Breast epithelium (tissue), 4 donors: ENCODE results near the gene MMP23B. TPM values are rescaled to one million over a fixed set of nuclear protein-coding genes. Genes with fewer than 3 reads are reported as not detected.
A peak's percentile ranks its signal among the peaks of the same experiment; 100 is the strongest.

Source experiments
- DNase-seq, 2 donors: peaks; one replicate each; pipeline ENCODE4 v3.0.0-alpha.2; 2019; ENCODE audit warnings: low spot score in 2 of 2
- H3K27ac ChIP-seq, 2 donors: fragments of 200-600 bp; sonication (generic) in 1 of 2; one replicate each; pipeline ENCODE4 v1.5.1; 2016 to 2019; ENCODE audit warnings: mild to moderate bottlenecking in 1 of 2
- H3K27me3 ChIP-seq, 2 donors: fragments of 200-600 bp; sonication (generic) in 1 of 2; one replicate each; pipeline versions ENCODE4 v1.5.1 to v1.6.0; 2017 to 2019; ENCODE audit warnings: control low read depth in 1 of 2, mild to moderate bottlenecking in 1 of 2
- H3K36me3 ChIP-seq: fragments of 200-600 bp; one replicate; pipeline ENCODE4 v1.5.1; 2019
- H3K4me1 ChIP-seq, 2 donors: fragments of 200-600 bp; sonication (generic); one replicate each; pipeline ENCODE4 v1.5.1; 2016 to 2019; ENCODE audit warnings: control low read depth in 1 of 2
- H3K4me3 ChIP-seq, 3 donors: fragments of 200-600 bp; sonication (generic); 1 replicate in 2 of 3; 2 replicates in 1 of 3; pipeline ENCODE4 v1.5.1; 2016 to 2019; ENCODE audit warnings: mild to moderate bottlenecking in 3 of 3, moderate library complexity in 2 of 3
- H3K9me3 ChIP-seq, 2 donors: fragments of 200-600 bp; sonication (generic) in 1 of 2; one replicate each; pipeline ENCODE4 v1.5.1; 2016 to 2019; ENCODE audit warnings: control low read depth in 1 of 2
- POLR2A ChIP-seq: fragments of 450-650 bp; IDR thresholded peaks from one replicate; pipeline ENCODE4 v1.6.1; 2016; ENCODE audit warnings: antibody characterized with exemption, mild to moderate bottlenecking, moderate library complexity
- POLR2AphosphoS5 ChIP-seq, 3 donors: sonication (generic); formaldehyde crosslinking; IDR thresholded peaks; one replicate each; pipeline ENCODE4 v1.6.1; 2017; ENCODE audit warnings: antibody characterized with exemption in 3 of 3
- intact Hi-C: fragments of 100-400 bp; cut with DNase I; formaldehyde crosslinking; loops from one replicate; pipeline ENCODE4 v1.15.1; 2023; ENCODE audit warnings: low total_unique reads
- total RNA-seq, 3 donors: library from RNA; depleted of rRNA; stranded (reverse); fragments of >200 nt; gene quantifications; one replicate each; pipeline ENCODE4 v1.1.0, GENCODE V29; 2016
- TF ChIP-seq, protein P1 (sequence below), 3 donors: fragments of 450-650 bp; IDR thresholded peaks; one replicate each; pipeline ENCODE4 v1.5.1; 2016 to 2017; ENCODE audit warnings: antibody characterized with exemption in 3 of 3, mild to moderate bottlenecking in 3 of 3, moderate library complexity in 3 of 3

Gene MMP23B
- total RNA-seq, 3 donors from 2014 or later: 2.7 to 15.5 (median 7.5) TPM

DNA sequence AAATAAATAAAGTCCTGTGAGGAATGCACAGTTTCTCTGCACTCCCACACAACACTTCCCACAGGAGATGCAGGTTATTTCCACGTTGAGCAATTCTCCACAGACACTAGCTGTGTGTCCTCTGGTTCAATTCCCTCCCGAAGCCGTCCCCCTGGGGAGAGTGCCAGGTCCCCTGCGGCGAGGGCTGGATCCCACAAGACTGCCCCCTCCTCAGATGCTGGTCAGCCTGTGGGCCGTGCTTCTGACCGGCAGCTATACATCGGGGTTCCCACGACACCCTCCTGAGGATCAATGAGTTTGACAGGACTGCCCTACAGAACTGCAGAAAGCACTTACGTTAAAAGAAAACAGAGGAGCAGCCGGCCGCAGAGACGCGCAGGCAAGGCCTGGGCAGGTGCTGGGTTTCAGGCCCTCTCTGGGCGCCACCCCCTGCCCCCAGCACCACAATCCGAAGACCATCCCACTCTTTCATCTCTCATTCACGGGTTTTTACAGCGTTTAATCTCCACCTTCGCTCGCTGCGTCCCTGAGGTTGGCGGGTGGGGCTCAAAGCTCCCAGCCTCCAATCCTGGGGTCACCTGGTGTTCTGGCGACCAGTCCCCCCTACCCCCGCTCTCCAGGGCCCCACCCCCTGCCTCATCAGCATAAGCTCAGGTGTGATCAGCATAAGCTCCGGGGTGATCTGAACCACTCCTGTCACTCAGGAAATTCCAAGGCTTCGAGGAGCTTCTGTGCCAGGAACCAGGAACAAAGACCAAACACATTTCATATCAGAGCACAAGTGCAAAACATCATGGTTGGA is 51.3 kb downstream of the MMP23B start:
- no peak for DNase-seq
- Histone ChIP-seq H3K27ac (peak overlapping the region; percentile 15 to 17), H3K9me3 (no peaks in the 10 kb centered on the region), H3K36me3 (no peaks in the 10 kb centered on the region), H3K4me3 (no peak overlapping the region), H3K27me3 (no peaks in the 10 kb centered on the region), H3K4me1 (peaks cover 3 to 10% of the 10 kb centered on the region in 2 donors)
- TF ChIP-seq POLR2AphosphoS5 (IDR thresholded peaks at IDR 0.05) (no peak), POLR2A (no peak)
- TF ChIP-seq, protein P1, sequence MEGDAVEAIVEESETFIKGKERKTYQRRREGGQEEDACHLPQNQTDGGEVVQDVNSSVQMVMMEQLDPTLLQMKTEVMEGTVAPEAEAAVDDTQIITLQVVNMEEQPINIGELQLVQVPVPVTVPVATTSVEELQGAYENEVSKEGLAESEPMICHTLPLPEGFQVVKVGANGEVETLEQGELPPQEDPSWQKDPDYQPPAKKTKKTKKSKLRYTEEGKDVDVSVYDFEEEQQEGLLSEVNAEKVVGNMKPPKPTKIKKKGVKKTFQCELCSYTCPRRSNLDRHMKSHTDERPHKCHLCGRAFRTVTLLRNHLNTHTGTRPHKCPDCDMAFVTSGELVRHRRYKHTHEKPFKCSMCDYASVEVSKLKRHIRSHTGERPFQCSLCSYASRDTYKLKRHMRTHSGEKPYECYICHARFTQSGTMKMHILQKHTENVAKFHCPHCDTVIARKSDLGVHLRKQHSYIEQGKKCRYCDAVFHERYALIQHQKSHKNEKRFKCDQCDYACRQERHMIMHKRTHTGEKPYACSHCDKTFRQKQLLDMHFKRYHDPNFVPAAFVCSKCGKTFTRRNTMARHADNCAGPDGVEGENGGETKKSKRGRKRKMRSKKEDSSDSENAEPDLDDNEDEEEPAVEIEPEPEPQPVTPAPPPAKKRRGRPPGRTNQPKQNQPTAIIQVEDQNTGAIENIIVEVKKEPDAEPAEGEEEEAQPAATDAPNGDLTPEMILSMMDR (IDR thresholded peaks at IDR 0.05): no peak
- intact Hi-C loops: no loop called here

Other genes starting within 250 kb of the MMP23B start
- gene CCNL2, start 232.8 kb upstream of the MMP23B start, total RNA-seq: 100 to 1,000 TPM; 170 to 325 (median 285) TPM
- gene MRPL20, start 224.9 kb upstream of the MMP23B start, total RNA-seq: 100 to 1,000 TPM; 127 to 149 (median 147) TPM
- 10 to 100 TPM; 10.2 to 16.0 (median 12.2) TPM for gene ANKRD65, start 210.9 kb upstream of the MMP23B start, total RNA-seq
- gene VWA1, start 196.5 kb upstream of the MMP23B start, total RNA-seq: 10 to 100 TPM; 13.0 to 44.8 (median 35.7) TPM
- gene ATAD3C, start 182.5 kb upstream of the MMP23B start, total RNA-seq: 1 to 10 TPM; 1.9 to 8.5 (median 4.3) TPM
- 10 to 100 TPM in 2 of 3 donors, 1 to 10 TPM in 1; 9.9 to 22.9 (median 22.4) TPM for gene ATAD3B, start 160.4 kb upstream of the MMP23B start, total RNA-seq
- 10 to 100 TPM; 14.9 to 22.3 (median 15.5) TPM for gene ATAD3A, start 120.0 kb upstream of the MMP23B start, total RNA-seq
- gene TMEM240, start 91.5 kb upstream of the MMP23B start, total RNA-seq: 1 to 10 TPM; 3.5 to 8.8 (median 3.8) TPM
- 100 to 1,000 TPM; 100 to 125 (median 114) TPM for gene SSU72, start 57.3 kb upstream of the MMP23B start, total RNA-seq
- gene FNDC10, start 32.0 kb upstream of the MMP23B start, total RNA-seq: 1 to 10 TPM in 1 of 3 donors, under 1 TPM in 2; 0.48 to 2.9 (median 0.98) TPM
- gene MIB2, start 16.7 kb upstream of the MMP23B start, total RNA-seq: 10 to 100 TPM; 32.0 to 69.5 (median 48.9) TPM
- gene CDK11B, start 26.8 kb downstream of the MMP23B start, total RNA-seq: 10 to 100 TPM; 17.4 to 30.3 (median 26.2) TPM
- gene SLC35E2B, start 60.6 kb downstream of the MMP23B start, total RNA-seq: 10 to 100 TPM; 37.3 to 96.4 (median 45.6) TPM
- 10 to 100 TPM; 27.8 to 51.8 (median 41.6) TPM for gene CDK11A, start 92.2 kb downstream of the MMP23B start, total RNA-seq
- 10 to 100 TPM; 71.1 to 89.1 (median 87.4) TPM for gene NADK, start 146.3 kb downstream of the MMP23B start, total RNA-seq